ENCODE results near the gene SAFB2.
"Not testable (repeated sequence)": the region's sequence is repeated elsewhere in the genome, so short reads cannot be mapped to it uniquely, and the experiment has no call there.

The SAFB2 gene

DNA sequence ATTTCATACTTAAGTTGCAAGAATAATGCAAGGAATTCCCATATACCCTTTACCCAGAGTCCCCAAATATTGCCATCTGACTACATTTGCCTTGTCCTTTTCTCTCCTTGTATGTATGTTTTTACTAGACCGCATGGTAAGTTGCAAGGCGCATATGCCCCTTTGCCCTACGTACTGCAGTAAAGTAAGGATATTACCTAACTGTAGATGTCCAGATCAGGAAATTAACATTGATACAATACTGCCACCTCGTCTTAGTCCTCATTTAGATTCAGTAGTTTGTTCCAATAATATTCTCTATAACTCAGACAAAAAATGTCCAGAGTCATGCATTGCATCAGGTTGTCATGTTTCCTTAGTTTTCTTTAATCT lies 9.7 kb upstream of the SAFB2 start:
- no peak for DNase-seq

GRCh38 chr19:5631567-5632240 lies 9.1 kb upstream of the SAFB2 start:
- no peak for DNase-seq

DNA sequence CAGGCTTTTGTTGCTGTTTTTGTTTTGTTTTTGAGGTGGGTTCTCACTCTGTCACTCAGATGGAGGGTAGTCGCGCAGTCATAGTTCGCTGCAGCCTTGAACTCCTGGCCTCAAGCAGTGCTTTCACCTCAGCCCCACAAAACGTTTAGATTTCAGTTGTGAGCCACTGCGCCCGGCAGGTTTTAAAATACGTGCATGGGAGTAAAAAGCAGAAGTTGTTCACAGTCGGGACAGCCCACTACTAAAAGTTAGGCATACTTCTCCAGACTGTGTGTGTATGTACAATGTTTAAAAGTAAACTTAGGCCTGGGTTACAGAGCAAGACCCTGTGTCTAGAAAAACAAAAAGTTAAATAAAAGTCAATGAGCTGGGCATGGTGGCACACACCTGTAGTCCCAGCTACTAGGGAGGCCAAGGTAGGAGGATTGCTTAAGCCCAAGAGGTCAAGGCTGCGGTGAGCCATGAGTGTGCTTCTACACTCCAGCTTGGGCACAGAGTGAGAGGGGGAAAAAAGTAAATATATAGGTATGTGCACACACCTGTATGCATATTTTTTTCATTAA lies 6.4 kb upstream of the SAFB2 start:
- DNase-seq, result no peak

DNA sequence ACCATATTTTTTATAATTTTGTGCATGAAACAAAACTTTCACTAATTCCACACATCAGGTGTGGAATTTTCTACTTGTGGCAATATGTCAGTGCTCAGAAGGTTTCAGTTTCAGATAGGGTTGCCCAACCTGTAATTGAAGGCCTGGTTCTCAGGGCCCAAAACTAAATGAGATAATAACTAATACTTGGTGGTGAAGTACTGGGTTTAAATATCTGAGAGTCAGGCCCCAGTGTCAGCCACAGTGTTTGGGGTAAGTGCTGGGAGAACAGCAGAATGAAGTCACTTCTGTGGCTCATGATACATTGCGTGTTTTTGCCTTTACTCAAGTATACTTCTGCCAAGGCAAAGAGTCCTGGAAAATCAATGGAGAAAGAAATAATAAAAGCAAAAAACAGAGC lies 5.9 kb upstream of the SAFB2 start:
- DNase-seq, result no peak

DNA sequence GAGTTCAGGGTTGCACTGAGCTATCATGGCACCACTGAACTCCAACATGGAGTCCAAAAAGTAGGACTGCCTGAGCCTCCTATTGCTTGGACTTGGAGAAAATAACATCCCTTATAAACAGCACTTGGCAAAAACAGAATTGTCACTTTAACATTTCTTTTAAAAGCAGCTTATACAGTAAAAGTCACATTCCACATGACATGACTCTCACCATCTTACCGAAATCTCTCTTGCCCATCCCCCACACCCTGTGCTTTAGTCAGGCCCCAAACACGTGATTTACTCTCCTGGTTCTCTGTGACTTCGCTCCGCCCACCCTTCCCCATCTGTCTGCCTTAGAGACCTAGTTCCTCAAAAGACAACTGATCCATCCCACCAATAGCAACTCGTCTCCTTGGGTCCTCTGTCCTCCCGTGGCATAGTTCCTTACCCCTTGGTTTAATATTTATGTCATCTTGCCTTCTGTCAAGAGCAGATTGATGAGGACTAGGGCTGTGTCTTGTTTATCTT lies 4.9 kb upstream of the SAFB2 start:
- peak; percentile 41 to 55 for DNase-seq

- DNase-seq, result no peak
Observed at GRCh38 chr19:5625641-5626040, 3.1 kb upstream of the SAFB2 start.

DNA sequence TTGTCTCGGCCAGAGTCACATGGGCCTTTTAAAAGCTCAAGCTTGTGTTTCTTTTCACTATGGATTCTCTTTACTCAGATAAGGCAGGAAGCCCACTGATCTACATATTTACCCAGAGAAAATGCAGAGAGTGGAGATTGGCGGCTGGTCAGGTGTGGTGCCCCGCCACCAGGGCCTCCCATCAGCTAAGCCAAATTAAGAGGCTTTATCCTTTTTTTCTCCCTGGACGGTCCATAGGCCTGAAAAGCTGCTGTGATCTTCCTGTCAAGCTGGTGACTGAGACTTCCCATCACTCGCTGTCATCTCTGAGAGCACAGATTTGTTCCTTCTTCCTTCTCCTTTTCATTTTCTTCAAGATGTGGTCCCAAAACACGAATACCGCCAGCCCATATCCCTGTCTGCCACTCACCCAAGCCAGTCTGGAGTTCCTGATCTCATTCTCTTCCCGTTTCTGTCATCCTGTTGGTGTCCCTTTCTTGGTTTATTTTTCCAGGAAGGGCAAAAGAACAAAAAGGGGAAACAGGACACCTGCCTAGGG lies 2.2 kb upstream of the SAFB2 start:
- no peak for DNase-seq

DNA sequence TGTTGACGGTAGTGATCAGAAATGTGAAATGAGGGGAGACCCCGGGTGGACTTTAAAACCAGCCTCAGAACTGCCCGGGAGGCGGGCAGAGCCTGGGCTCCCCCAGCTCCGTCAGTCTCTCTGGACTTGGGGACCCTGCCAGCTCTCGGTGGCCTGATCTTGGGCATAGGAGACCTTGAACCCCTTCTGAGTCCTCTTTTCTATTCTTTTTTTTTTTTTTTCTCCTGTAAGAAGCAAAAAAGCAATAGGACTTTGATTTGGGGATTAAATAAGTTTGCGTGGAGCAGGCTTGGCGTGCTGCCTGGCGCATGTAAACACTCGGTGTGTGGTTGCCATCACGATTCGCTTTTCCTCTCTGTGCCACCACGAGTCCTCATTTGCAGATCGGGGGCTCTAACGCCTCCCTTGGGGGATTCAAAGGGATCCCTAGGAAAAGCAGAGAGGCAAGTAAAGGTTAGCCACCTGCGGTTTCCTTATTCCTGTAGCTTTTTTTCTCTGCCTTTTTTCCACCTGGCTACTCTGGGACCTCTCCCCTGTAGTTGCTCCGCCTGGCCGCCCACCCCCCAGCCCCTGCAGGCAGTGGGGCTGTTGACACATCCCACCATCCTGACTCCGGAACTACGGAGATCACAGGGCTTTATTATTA lies 1.6 kb upstream of the SAFB2 start:
- DNase-seq, result peak; percentile 11 to 27

DNA sequence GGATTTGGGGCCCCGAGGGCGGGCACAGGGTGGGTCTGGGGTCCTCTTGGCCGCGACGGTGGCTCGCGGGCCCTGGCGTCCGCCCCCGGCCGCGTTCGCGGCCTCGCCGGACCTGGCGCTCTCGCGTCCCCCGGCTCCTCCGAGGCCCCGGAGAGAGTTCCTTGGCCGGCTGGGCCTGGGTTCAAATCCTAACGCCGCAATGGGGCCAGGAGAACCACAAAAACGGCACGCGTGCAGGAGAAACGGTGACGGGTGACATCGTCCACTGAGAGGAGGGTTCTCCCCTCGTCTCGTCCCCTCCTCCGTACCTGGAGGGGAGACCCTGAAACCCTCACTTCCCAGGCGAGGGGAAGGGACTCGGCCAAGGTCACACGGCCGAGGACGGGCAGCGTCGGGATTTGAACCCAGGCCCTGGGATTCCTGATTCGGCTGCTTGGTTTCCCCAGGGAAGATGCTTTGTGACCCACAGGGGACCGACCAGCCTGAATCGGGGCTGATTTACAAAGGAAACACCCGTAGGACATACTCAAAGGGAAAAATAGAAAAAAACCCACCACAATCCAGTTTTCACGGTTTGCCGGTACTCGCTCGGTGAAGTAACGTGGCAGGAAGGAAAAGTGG lies 931 bp upstream of the SAFB2 start:
- DNase-seq, result peak in 1 of 2 experiments; percentile 11

DNA sequence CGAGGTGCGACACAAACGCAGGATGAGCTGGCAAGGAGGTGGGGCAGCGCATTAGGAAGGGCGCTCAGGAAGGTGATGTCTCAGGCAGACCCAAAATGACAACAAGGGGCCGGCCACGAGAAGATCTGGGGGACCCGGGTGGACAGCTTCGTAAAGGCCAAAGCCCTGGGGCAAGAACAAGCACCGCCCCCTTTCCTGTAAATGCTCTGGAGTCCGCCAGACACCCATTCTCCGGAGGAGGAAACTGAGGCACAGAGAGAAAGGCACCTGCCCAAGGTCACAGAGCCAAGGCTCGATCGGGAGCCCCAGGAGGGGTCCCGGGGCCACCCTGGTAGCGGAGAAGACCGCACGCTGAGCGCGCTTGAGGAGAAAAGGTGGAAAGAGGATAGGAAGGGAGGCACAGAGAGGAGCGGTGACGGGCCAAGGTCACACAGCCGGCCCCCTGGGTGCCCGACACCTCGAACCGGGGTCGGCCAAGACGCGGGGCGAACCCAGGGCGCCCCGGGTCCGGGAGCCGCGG lies 571 bp downstream of the SAFB2 start:
- DNase-seq, result peak; percentile 35 to 38

DNA sequence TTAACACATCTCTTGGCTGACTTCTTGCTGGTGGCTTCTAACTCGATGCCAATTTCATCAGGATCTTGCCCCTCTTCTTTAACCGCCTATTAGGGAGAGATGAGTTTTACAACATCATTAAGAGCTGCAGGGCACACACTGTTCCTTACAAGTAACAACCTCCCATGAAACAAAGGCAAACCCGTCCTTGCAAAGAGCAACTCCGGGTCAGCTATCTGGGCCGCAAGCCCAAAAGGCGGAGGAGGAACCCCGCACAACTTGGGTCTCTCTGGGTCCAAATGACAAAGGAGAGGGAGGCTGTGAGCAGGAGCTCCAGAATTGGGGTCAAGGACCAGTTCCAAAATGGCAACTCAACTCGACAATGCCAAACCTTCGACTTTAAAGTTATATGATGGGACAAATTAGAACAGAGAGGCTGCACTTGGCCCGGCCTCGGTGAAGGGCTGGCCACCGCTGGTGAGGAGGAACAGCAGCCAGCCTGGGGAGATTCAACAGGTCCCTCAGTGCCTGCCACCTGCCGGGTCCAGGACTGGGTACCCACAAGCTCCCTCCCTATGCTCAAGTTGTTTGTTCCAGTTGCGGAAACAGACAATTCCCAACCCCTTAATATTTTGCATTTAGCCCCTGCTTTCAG lies 1.1 kb downstream of the SAFB2 start:
- no peak for DNase-seq

DNA sequence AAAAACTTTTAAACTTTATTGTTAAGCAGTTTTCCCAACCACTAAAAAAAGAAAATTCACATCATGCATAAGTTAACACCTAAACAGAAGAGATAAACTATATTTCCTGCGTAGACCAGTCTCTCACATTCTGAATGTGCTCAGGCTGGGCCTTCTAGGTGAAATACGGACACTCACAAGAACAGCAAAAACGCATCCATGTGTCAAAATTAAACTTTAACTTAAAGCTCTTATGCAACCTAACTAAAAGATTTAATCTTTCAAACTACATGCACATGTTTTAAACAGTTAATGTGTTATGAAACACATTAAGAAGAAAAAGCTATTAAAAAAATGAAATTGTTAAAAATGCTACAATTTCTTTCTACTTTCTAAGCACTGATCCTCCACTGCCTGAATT lies 2.6 kb downstream of the SAFB2 start:
- no peak for DNase-seq

DNA sequence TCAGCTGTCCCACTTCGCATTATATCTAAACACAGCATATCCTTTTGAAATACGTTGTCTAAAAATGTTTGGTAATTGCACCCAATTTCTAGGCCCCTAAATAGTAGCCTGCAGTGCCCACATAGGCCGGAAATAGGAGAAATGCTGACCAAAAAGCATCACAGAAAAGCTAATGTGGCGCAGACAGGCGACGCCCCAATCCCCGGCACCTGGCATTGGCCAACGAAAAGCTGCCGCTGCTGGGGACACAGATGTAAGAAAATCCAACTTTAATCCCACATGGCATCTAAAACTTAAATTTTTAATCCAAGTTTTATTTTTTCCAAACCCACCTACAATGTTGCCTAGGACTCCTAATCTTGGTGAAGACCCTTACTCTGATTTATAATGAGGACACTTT lies 4.0 kb downstream of the SAFB2 start:
- no peak for DNase-seq

GRCh38 chr19:5617080-5617479 lies 5.5 kb downstream of the SAFB2 start:
- DNase-seq, result no peak

- DNase-seq, result no peak
Observed at GRCh38 chr19:5615756-5616327, 6.7 kb downstream of the SAFB2 start.

GRCh38 chr19:5612891-5613865 lies 9.4 kb downstream of the SAFB2 start:
- DNase-seq, result no peak

GRCh38 chr19:5609881-5610448 lies 12.6 kb downstream of the SAFB2 start:
- DNase-seq, result no peak

- DNase-seq, result not testable (repeated sequence)
Observed at GRCh38 chr19:5608766-5609165, 13.8 kb downstream of the SAFB2 start.

GRCh38 chr19:5608291-5608690 lies 14.3 kb downstream of the SAFB2 start:
- DNase-seq, result no peak

- DNase-seq, result no peak
Observed at GRCh38 chr19:5607318-5608275, 15.0 kb downstream of the SAFB2 start.

All from activated CD4-positive, alpha-beta T cell treated with anti-CD3 and anti-CD28 coated beads, Interleukin-2, amount 50 U/mL, for 48 hours (primary cell).